ENCODE data around the gene TNFRSF21.

The TNFRSF21 gene

DNA sequence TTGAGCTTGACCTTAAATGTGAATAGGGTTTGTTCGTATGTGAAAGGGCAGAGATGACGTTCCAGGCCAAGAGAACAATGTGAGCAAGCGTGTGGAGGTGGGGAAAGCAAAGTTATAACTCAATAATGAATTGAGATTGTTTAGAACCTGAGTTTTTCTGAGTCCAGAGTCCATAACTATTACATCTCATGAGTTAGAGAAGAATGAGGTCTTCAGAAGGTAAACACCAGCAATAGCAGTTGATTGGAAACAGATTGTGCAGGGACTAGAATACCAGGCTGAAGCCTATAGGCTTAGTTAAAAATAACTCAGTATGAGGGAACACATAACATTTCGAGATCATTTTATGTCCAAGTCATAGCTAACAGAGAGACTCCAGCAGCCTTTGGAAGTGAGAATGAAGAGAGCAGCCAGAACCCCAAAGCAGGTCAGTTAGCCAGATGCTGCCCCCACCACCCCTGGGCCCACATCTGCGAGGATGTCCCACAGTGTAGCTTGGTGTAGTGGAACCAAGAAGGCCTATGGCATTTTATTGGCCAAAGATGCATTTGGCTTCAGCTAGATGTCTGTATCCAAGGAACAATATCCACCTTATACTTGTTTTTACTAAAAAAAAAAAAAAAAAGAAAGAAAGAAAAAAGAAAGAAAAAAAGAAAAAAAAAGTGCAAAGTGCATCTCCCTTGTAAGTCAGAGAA, 121.7 kb downstream of the TNFRSF21 start:
- H3K9me3 ChIP-seq (replicated peaks; ENCODE audit: insufficient read depth, low read length): no peaks in the 10 kb centered on the region
- H3K4me3 ChIP-seq (ENCODE audit: low read length): no peak overlapping the region

DNA sequence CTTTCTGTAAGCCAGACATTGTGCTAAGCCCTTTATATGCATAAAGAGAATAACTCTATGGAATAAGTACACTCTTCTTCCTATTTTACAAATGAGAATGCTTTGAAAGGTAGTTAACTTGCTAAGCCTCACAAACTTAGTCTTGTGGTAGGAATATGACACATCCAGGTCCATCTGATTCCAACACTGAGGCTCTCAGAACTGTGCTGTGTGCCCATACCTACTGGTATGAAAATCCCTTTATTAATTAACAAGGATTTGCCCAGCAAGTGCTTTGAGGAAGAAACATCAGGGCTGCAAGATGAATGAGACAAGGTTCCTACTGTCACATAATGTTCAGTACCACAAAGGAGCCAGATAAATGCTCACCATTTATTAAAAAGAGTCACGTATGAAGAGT, 122.6 kb downstream of the TNFRSF21 start:
- DNase-seq: no peak
- Histone ChIP-seq H3K4me1 (ENCODE audit: low read length) (no peaks in the 10 kb centered on the region), H3F3A (ENCODE audit: insufficient read depth, low read length) (no peaks in the 10 kb centered on the region), H3K9me3 (replicated peaks; ENCODE audit: insufficient read depth, low read length) (no peaks in the 10 kb centered on the region), H3K27ac (ENCODE audit: low read length) (no peak overlapping the region), H4K20me1 (ENCODE audit: insufficient read depth, low read length) (no peaks in the 10 kb centered on the region), H2AFZ (ENCODE audit: low read length) (no peak overlapping the region), H3K79me2 (ENCODE audit: low read length) (no peaks in the 10 kb centered on the region), H3K4me3 (ENCODE audit: low read length) (no peak overlapping the region), H3K36me3 (replicated peaks; ENCODE audit: insufficient read depth, low read length) (no peaks in the 10 kb centered on the region), H3K4me2 (ENCODE audit: low read depth, low read length) (no peak overlapping the region), H3K27me3 (replicated peaks; ENCODE audit: insufficient read depth, low read length) (no peaks in the 10 kb centered on the region), H3K9me2 (replicated peaks; ENCODE audit: insufficient read depth, low read length) (no peaks in the 10 kb centered on the region), H3K9ac (ENCODE audit: low read length) (no peak overlapping the region)
- no peak for TF ChIP-seq EZH2 (optimal IDR thresholded peaks at IDR 0.05; ENCODE audit: low read depth, low read length)
- TF ChIP-seq, protein P1, sequence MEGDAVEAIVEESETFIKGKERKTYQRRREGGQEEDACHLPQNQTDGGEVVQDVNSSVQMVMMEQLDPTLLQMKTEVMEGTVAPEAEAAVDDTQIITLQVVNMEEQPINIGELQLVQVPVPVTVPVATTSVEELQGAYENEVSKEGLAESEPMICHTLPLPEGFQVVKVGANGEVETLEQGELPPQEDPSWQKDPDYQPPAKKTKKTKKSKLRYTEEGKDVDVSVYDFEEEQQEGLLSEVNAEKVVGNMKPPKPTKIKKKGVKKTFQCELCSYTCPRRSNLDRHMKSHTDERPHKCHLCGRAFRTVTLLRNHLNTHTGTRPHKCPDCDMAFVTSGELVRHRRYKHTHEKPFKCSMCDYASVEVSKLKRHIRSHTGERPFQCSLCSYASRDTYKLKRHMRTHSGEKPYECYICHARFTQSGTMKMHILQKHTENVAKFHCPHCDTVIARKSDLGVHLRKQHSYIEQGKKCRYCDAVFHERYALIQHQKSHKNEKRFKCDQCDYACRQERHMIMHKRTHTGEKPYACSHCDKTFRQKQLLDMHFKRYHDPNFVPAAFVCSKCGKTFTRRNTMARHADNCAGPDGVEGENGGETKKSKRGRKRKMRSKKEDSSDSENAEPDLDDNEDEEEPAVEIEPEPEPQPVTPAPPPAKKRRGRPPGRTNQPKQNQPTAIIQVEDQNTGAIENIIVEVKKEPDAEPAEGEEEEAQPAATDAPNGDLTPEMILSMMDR (IDR thresholded peaks at IDR 0.05; ENCODE audit: low read length): no peak
- TF ChIP-seq EZH2phosphoT487 (IDR thresholded peaks at IDR 0.05; ENCODE audit: low read length): no peak

More for the DNA sequence above, 121.7 kb downstream of the TNFRSF21 start:
- Histone ChIP-seq H3K4me2 (ENCODE audit: low read depth, low read length) (no peak overlapping the region), H3K9ac (ENCODE audit: low read length) (no peak overlapping the region), H3F3A (ENCODE audit: insufficient read depth, low read length) (no peaks in the 10 kb centered on the region), H3K27ac (ENCODE audit: low read length) (no peak overlapping the region), H2AFZ (ENCODE audit: low read length) (no peak overlapping the region), H4K20me1 (ENCODE audit: insufficient read depth, low read length) (no peaks in the 10 kb centered on the region), H3K79me2 (ENCODE audit: low read length) (no peaks in the 10 kb centered on the region), H3K36me3 (replicated peaks; ENCODE audit: insufficient read depth, low read length) (no peaks in the 10 kb centered on the region), H3K4me1 (ENCODE audit: low read length) (no peaks in the 10 kb centered on the region), H3K9me2 (replicated peaks; ENCODE audit: insufficient read depth, low read length) (no peaks in the 10 kb centered on the region), H3K27me3 (replicated peaks; ENCODE audit: insufficient read depth, low read length) (no peaks in the 10 kb centered on the region)
- DNase-seq: no peak
- TF ChIP-seq EZH2phosphoT487 (IDR thresholded peaks at IDR 0.05; ENCODE audit: low read length) (no peak), EZH2 (optimal IDR thresholded peaks at IDR 0.05; ENCODE audit: low read depth, low read length) (no peak)
- TF ChIP-seq, protein P1 (IDR thresholded peaks at IDR 0.05; ENCODE audit: low read length): no peak

DNA sequence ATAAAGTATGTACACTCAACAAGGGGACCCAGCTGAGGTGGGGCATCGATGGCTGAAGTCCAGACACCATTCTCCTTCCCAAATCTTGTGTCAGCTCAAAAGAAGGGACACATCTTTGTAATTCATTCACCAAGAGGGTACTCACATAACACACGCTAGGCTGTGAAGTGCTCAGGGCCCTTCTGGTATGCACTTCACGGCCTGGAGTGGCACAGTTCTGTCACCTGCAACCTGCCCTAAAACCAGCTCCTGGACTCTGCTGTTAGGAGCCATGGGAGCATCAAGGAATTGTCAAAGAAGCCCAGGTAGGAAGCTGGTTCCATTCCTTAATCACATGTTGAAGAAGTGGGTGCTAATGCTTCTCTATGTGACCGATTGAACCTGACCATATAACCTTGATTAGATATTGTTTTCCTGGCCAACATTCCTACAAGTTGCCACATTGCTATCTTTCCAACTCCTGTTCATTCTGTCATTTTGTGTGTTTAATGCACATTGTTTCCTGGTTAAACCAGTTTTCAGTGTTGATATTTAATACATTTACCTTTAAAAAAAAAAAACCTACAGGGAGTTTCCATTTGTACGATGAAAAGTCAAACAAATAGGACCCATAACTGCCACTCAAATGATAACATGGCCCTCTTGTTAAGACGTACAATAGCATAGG, 127.3 kb downstream of the TNFRSF21 start:
- H3F3A ChIP-seq (ENCODE audit: insufficient read depth, low read length): no peaks in the 10 kb centered on the region
- H3K79me2 ChIP-seq (ENCODE audit: low read length): no peaks in the 10 kb centered on the region
- H3K9me3 ChIP-seq (replicated peaks; ENCODE audit: insufficient read depth, low read length): no peaks in the 10 kb centered on the region
- DNase-seq: no peak
- no peaks in the 10 kb centered on the region for H3K4me1 ChIP-seq (ENCODE audit: low read length)
- H3K27ac ChIP-seq (ENCODE audit: low read length): no peak overlapping the region
- no peak overlapping the region for H3K4me3 ChIP-seq (ENCODE audit: low read length)
- H3K27me3 ChIP-seq (replicated peaks; ENCODE audit: insufficient read depth, low read length): no peaks in the 10 kb centered on the region
- no peaks in the 10 kb centered on the region for H3K9me2 ChIP-seq (replicated peaks; ENCODE audit: insufficient read depth, low read length)
- TF ChIP-seq EZH2phosphoT487 (IDR thresholded peaks at IDR 0.05; ENCODE audit: low read length): no peak
- TF ChIP-seq, protein P1 (IDR thresholded peaks at IDR 0.05; ENCODE audit: low read length): no peak
- no peak for TF ChIP-seq EZH2 (optimal IDR thresholded peaks at IDR 0.05; ENCODE audit: low read depth, low read length)
- no peak overlapping the region for H3K4me2 ChIP-seq (ENCODE audit: low read depth, low read length)
- H4K20me1 ChIP-seq (ENCODE audit: insufficient read depth, low read length): no peaks in the 10 kb centered on the region
- no peaks in the 10 kb centered on the region for H3K36me3 ChIP-seq (replicated peaks; ENCODE audit: insufficient read depth, low read length)
- H3K9ac ChIP-seq (ENCODE audit: low read length): no peak overlapping the region
- no peak overlapping the region for H2AFZ ChIP-seq (ENCODE audit: low read length)
